Small intestine (tissue), 7 donors: ENCODE data around the gene RAVER1. TPM values are rescaled to one million over a fixed set of nuclear protein-coding genes. Genes with fewer than 3 reads are reported as not detected.
"Not testable (repeated sequence)": the region's sequence is repeated elsewhere in the genome, so short reads cannot be mapped to it uniquely, and the experiment has no call there.

Source experiments
- DNase-seq, 2 donors: peaks; one replicate each; pipeline versions ENCODE4 v3.0.0 to v3.0.0-alpha.2; 2013
- FAIRE-seq: peaks from 2 replicates; lab custom pipeline; 2012; peaks lifted over from hg19 to GRCh38; lab: Jason Lieb, UNC
- H3K27ac ChIP-seq, 3 donors: one replicate each; pipeline ENCODE4 v1.5.1; 2013; ENCODE audit warnings: low read length in 2 of 3, mild to moderate bottlenecking in 2 of 3, control low read depth in 1 of 3, inconsistent platforms in 1 of 3, low read depth in 1 of 3, moderate library complexity in 1 of 3
- H3K27me3 ChIP-seq, 3 donors: one replicate each; pipeline ENCODE4 v1.6.1; 2013; ENCODE audit warnings: low read length in 3 of 3, inconsistent platforms in 1 of 3; ENCODE audit not compliant: control insufficient read depth in 3 of 3, insufficient read depth in 3 of 3
- H3K36me3 ChIP-seq, 3 donors: one replicate each; pipeline ENCODE4 v1.6.1; 2013; ENCODE audit warnings: low read length in 3 of 3, inconsistent platforms in 1 of 3, low read depth in 1 of 3, mild to moderate bottlenecking in 1 of 3, moderate library complexity in 1 of 3; ENCODE audit not compliant: control insufficient read depth in 3 of 3, insufficient read depth in 2 of 3
- H3K4me1 ChIP-seq, 3 donors: one replicate each; pipeline ENCODE4 v1.6.1; 2013; ENCODE audit warnings: low read length in 2 of 3, inconsistent platforms in 1 of 3, low read depth in 1 of 3, mild to moderate bottlenecking in 1 of 3, moderate library complexity in 1 of 3; ENCODE audit not compliant: control insufficient read depth in 3 of 3, insufficient read depth in 2 of 3
- H3K4me3 ChIP-seq, 3 donors: one replicate each; pipeline ENCODE4 v1.5.1; 2013; ENCODE audit warnings: low read length in 3 of 3, control low read depth in 1 of 3, inconsistent platforms in 1 of 3, low read depth in 1 of 3, mild to moderate bottlenecking in 1 of 3, moderate library complexity in 1 of 3
- H3K9me3 ChIP-seq, 2 donors: one replicate each; pipeline ENCODE4 v1.6.1; 2013; ENCODE audit warnings: low read depth in 1 of 2, low read length in 1 of 2; ENCODE audit not compliant: control insufficient read depth in 2 of 2, insufficient read depth in 1 of 2
- WGBS, 3 donors: extraction: QIAGEN DNeasy Blood & Tissue Kit; methylation state at CpG; one replicate each; pipeline ENCODE4 v1.1.7; 2013; 5-methylcytosine and 5-hydroxymethylcytosine counted together
- polyA plus RNA-seq, 4 donors: library from polyadenylated mRNA; stranded (reverse) in 3 of 4; unstranded in 1 of 4; fragments of 200-250 nt in 3 of 4; fragments of 120-200 nt in 1 of 4; gene quantifications; one replicate each; pipeline versions ENCODE4 v1.2.1 to v1.2.3, GENCODE V29; 2013
- donor health status: healthy with polysubstance abuse.
- donor health status: control.
- donor health status: control.
- donor health status: Bipolar disorder and iron deficiency.
- donor health status: healthy.

Gene RAVER1
- polyA plus RNA-seq, 4 donors: 14.1 to 50.0 (median 21.1) TPM

DNA sequence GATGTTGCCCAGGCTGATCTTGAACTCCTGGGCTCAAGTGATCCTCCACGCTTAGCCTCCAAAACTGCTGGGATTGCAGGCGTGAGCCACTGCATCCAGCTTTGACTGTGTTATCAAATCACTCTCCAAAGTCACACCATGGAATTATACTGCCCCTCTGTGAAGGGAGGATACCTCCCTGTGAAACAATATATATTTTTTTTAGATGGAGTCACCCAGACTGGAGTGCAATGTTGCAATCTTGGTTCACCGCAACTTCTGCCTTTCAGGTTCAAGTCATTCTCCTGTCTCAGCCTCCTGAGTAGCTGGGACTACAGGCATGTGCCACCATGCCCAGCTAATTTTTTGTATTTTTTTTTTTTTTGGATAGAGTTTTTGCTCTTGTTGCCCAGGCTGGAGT is 39.4 kb upstream of the RAVER1 start:
- Histone ChIP-seq H3K4me3 (no peak overlapping the region), H3K27me3 (no peaks in the 10 kb centered on the region), H3K36me3 (peaks cover 2 to 61% (median 3%) of the 10 kb centered on the region in 3 donors), H3K4me1 (no peaks in the 10 kb centered on the region), H3K9me3 (peaks cover 0 to 17% of the 10 kb centered on the region in 2 donors), H3K27ac (no peak overlapping the region)
- 94 to 98% (median 95%) methylated on average over 3 of the region's 3 CpGs for WGBS, 3 donors
- DNase-seq: no peak
- FAIRE-seq: no peak

DNA sequence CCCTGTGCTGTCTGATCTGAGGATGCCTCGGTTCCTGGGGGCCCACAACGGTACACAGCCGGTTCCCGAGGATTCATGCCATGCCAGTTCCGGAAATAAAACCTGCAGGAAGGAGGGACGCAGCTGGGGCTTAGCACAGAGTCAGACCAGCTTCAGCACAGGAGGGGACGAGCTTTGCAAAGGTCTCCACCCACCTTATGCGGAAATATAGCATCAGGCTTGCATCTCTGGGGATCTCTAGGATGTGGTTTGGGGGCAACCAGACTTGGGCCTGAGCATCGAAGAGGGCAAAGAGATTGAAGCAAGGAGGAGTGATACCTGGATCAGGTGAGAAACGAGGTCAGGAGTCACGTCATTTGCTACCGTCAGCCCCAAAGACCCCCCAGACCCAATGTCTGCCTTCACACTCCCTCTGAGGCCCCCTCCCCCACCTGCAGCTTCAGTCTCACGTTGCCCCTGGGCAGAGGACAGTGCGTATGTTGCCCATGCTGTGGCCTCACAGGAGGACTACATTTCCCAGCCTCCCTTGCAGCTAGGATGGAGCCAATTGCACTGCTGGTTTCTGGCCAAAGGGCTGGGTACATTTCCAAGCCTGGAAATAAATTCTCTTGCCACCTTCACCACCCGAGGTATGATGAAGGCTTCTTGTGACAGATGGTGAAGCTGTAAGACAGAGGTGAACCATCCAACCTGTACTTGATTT is 34.9 kb upstream of the RAVER1 start:
- no peak overlapping the region for H3K4me3 ChIP-seq
- H3K27me3 ChIP-seq: no peaks in the 10 kb centered on the region
- FAIRE-seq (no peak), DNase-seq (no peak)
- WGBS, 3 donors: 93 to 95% (median 94%) methylated on average over 15 of the region's 15 CpGs
- peaks cover 9 to 83% (median 17%) of the 10 kb centered on the region in 3 donors for H3K36me3 ChIP-seq
- no peaks in the 10 kb centered on the region for H3K4me1 ChIP-seq
- H3K9me3 ChIP-seq: peaks cover 0 to 17% of the 10 kb centered on the region in 2 donors
- no peak overlapping the region for H3K27ac ChIP-seq

DNA sequence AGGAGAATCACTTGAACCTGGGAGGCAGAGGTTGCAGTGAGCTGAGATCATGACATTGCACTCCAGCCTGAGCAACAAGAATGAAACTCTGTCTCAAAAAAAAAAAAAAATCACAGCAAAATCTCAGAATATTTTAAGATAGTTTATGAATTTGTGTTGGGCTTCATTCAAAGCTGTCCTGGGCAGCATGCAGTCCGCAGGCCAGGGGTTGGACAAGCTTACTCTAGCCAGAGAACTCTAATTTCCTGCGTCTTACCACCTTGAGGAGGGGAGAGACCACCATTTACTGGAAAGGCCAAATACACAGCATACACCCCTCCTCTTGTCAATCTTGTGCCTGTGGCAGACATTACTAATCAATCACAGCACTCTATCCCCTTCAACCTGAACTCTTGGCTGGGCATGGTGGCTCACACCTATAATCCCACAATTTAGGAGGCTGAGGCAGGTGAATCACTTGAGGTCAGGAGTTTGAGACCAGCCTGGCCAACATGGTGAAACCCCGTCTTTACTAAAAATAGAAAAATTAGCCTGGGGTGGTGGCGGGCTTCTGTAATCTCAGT is 33.7 kb upstream of the RAVER1 start:
- peaks cover 0 to 17% of the 10 kb centered on the region in 2 donors for H3K9me3 ChIP-seq
- peaks cover 15 to 85% (median 19%) of the 10 kb centered on the region in 3 donors for H3K36me3 ChIP-seq
- not testable (repeated sequence) for H3K27ac ChIP-seq, H3K4me1 ChIP-seq, DNase-seq, H3K27me3 ChIP-seq, H3K4me3 ChIP-seq, FAIRE-seq
- 95 to 99% (median 97%) methylated on average over 4 of the region's 4 CpGs for WGBS, 3 donors

DNA sequence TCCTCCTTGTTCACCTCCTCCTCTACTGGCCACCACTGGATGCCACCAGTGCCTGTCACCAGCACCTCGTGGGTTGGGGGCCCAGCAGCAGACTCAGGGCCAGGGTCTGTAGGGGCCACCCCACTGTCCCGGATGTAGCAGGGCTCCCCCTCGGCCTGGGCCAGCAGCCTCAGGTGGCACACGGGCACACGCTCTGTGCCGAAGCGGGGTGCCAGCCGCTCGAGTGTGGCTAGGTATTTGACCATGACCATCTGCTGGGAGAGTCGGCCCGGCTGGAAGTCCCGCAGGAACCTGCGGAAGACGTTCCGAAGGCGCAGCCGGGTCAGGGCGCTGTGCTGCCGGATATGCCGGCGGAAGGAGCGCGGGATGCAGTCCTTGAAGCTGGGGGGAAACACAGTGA is 32.2 kb upstream of the RAVER1 start:
- DNase-seq (no peak), FAIRE-seq (no peak)
- no peak overlapping the region for H3K27ac ChIP-seq
- peaks cover 15 to 92% (median 26%) of the 10 kb centered on the region in 3 donors for H3K36me3 ChIP-seq
- 96 to 97% (median 97%) methylated on average over 19 to 23 of the region's 23 CpGs for WGBS, 3 donors
- peaks cover 0 to 17% of the 10 kb centered on the region in 2 donors for H3K9me3 ChIP-seq
- H3K27me3 ChIP-seq: no peaks in the 10 kb centered on the region
- no peaks in the 10 kb centered on the region for H3K4me1 ChIP-seq
- H3K4me3 ChIP-seq: no peak overlapping the region

DNA sequence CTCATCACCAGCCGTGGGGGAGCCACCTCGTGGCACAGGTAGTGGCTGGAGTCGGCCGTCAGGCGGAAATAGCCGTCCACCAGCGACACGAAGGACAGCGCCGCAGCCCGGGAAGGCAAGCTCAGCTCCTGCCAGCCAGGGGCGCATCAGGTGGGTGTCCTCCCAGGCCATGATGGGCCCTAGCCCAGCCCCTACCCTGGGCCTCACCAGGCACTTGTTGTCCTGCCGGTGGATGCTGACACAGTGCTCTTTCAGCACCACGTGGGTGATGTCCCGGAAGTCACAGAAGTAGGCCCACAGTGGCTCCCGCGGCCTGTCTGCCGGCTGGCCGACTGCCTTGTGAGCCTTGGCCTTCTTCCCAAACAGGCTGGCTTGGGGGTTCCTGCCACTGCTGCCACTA is 31.3 kb upstream of the RAVER1 start:
- Histone ChIP-seq H3K4me3 (no peak overlapping the region), H3K27me3 (no peaks in the 10 kb centered on the region), H3K36me3 (peaks cover 15 to 94% (median 26%) of the 10 kb centered on the region in 3 donors), H3K27ac (no peak overlapping the region), H3K4me1 (no peaks in the 10 kb centered on the region), H3K9me3 (peaks cover 0 to 17% of the 10 kb centered on the region in 2 donors)
- 89 to 91% (median 89%) methylated on average over 19 of the region's 19 CpGs for WGBS, 3 donors
- FAIRE-seq: no peak
- DNase-seq: no peak

DNA sequence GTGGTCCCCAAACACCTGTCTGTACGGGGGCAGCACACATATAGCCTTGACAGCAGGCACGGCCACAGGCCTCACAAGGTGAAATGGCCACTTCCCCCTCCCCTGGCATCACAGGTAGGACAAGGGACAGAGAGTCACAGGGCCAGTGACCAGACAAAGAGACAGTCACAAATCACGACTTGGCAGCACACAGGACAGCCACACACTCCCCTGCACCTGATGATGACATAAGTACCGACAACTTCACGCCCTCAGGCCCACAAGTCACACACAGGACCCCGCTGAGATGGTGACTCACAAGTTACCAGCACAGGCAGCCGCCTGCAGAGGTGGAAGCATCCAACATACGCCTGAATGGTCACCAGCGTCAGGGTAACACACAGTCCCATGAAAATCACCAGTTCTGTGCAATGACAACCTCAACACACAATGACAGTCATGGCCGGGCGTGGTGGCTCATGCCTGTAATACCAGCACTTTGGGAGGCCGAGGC is 30.5 kb upstream of the RAVER1 start:
- Histone ChIP-seq H3K27me3 (no peaks in the 10 kb centered on the region), H3K4me3 (no peak overlapping the region), H3K27ac (no peak overlapping the region), H3K9me3 (peaks cover 0 to 10% of the 10 kb centered on the region in 2 donors), H3K4me1 (no peaks in the 10 kb centered on the region), H3K36me3 (peaks cover 14 to 92% (median 26%) of the 10 kb centered on the region in 3 donors)
- no peak for DNase-seq
- 90 to 95% (median 92%) methylated on average over 12 of the region's 12 CpGs for WGBS, 3 donors
- no peak for FAIRE-seq

DNA sequence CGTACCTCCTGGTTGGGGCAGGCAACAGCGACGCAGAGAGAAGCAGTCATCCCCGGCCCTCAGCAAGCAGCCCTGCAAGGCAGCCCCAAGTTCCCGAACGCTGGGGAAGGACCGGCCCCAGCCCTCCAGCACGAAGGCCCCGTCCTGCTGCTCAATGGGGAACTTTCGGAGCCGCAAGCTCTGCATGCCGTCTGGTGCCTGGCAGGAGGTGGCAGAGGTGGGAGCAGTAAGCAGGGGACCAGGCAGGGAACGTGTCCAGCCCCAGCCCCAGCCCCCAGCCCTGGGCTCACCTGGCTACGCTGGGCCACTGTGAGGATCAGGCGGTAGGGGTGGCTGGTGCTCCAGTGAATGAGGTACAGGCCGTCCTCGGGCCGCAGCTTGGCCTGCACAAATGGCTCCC is 28.9 kb upstream of the RAVER1 start:
- WGBS, 3 donors: 95 to 98% (median 97%) methylated on average over 17 to 18 of the region's 18 CpGs
- H3K4me3 ChIP-seq: no peak overlapping the region
- no peaks in the 10 kb centered on the region for H3K4me1 ChIP-seq
- no peak overlapping the region for H3K27ac ChIP-seq
- peaks cover 17 to 89% (median 29%) of the 10 kb centered on the region in 3 donors for H3K36me3 ChIP-seq
- no peak for DNase-seq
- no peaks in the 10 kb centered on the region for H3K27me3 ChIP-seq
- FAIRE-seq: no peak
- H3K9me3 ChIP-seq: no peaks in the 10 kb centered on the region

DNA sequence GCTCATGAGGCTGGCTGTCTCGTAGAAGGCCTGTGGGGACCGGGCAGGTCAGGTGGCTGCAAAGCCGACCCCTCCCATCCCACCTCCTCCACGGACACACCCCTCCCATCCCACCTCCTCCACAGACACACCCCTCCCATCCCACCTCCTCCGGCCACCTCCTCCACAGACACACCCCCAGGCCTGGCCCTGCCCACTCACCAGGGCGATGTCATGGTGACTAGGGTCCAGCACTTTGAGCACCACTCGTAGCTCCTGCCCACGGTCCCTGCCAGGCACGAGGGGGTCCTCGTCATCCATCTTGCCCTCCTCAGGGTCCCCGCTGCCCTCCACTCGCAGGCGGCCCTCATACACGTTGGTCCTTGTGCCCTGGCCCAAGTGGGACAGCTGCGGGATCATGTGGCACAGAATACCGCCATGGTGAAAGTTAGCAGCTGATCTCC is 28.3 kb upstream of the RAVER1 start:
- H3K27ac ChIP-seq: no peak overlapping the region
- FAIRE-seq (no peak), DNase-seq (no peak)
- H3K4me1 ChIP-seq: no peaks in the 10 kb centered on the region
- no peak overlapping the region for H3K4me3 ChIP-seq
- H3K27me3 ChIP-seq: no peaks in the 10 kb centered on the region
- H3K36me3 ChIP-seq: peaks cover 18 to 89% (median 30%) of the 10 kb centered on the region in 3 donors
- H3K9me3 ChIP-seq: no peaks in the 10 kb centered on the region
- WGBS, 3 donors: 88 to 94% (median 93%) methylated on average over 14 to 16 of the region's 16 CpGs
